Measurements from ENCODE around the gene CPNE6.

DNA sequence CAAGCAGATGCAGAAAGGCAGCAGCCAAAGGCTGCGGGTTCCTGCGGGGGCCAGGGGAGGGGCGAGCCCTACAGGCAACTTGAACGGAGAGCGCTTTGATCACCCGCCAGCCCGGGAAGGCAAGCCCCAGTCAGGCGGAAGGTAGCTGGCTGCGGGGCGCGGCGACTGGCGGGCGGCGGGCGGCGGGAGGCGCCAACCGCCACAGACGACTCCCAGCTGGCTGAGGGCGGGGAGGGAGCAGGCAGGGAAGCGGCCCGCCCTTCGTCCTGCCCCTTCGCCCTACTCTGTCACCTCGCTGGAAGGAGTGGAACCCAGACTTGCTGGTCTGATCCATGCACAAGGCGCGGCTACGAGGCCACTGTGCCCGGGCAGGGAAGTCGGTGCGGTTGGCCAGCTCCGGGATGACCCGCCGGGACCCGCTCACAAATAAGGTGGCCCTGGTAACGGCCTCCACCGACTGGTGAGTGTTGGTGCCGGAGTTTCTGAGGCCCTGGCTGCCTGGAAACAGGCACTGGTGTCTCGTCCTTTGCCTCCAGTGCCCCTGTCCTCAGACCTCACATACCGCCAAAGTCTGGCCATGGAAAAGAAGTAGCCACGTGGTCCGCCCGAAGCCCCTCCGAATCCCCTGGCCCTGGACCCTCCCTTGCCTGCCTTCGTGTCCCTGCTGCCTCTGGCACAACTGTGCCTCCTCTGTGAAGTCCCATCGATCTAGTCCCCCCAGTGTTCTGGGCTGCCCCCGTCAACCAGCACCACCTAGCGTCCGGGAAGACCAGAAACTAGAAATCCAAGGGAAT is 35.0 kb upstream of the CPNE6 start:
- TF ChIP-seq CEBPB (IDR thresholded peaks at IDR 0.05; ENCODE audit: low read depth) = no peak
- TF ChIP-seq SRF (IDR thresholded peaks at IDR 0.05; ENCODE audit: low read depth) = no peak
- TF ChIP-seq, protein P1, sequence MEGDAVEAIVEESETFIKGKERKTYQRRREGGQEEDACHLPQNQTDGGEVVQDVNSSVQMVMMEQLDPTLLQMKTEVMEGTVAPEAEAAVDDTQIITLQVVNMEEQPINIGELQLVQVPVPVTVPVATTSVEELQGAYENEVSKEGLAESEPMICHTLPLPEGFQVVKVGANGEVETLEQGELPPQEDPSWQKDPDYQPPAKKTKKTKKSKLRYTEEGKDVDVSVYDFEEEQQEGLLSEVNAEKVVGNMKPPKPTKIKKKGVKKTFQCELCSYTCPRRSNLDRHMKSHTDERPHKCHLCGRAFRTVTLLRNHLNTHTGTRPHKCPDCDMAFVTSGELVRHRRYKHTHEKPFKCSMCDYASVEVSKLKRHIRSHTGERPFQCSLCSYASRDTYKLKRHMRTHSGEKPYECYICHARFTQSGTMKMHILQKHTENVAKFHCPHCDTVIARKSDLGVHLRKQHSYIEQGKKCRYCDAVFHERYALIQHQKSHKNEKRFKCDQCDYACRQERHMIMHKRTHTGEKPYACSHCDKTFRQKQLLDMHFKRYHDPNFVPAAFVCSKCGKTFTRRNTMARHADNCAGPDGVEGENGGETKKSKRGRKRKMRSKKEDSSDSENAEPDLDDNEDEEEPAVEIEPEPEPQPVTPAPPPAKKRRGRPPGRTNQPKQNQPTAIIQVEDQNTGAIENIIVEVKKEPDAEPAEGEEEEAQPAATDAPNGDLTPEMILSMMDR (IDR thresholded peaks at IDR 0.05 in 2 of 3, conservative IDR thresholded peaks at IDR 0.05 in 1 of 3; ENCODE audit: borderline replicate concordance in 1 of 3, insufficient read depth in 1 of 3, low read depth in 2 of 3, low read length in 2 of 3) = peak; percentile 50 to 88 (median 79); a peak in 5 of 6 replicates
- peak; percentile 88 for TF ChIP-seq POLR2AphosphoS5 (IDR thresholded peaks at IDR 0.05; ENCODE audit: low read depth, low read length)
- TF ChIP-seq, protein P2, sequence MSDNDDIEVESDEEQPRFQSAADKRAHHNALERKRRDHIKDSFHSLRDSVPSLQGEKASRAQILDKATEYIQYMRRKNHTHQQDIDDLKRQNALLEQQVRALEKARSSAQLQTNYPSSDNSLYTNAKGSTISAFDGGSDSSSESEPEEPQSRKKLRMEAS (IDR thresholded peaks at IDR 0.05) = peak; percentile 34; the same call in 1 of the 2 replicates
- no peak for TF ChIP-seq EZH2 (IDR thresholded peaks at IDR 0.05)
- TF ChIP-seq JUND (IDR thresholded peaks at IDR 0.05) = no peak
- peak; percentile 72 for TF ChIP-seq POLR2A (IDR thresholded peaks at IDR 0.05; ENCODE audit: borderline replicate concordance, extremely low read depth, insufficient read depth, insufficient read length)
- no peak for TF ChIP-seq ZNF274 (IDR thresholded peaks at IDR 0.05; ENCODE audit: low read depth, low read length)
- TF ChIP-seq, protein P3, sequence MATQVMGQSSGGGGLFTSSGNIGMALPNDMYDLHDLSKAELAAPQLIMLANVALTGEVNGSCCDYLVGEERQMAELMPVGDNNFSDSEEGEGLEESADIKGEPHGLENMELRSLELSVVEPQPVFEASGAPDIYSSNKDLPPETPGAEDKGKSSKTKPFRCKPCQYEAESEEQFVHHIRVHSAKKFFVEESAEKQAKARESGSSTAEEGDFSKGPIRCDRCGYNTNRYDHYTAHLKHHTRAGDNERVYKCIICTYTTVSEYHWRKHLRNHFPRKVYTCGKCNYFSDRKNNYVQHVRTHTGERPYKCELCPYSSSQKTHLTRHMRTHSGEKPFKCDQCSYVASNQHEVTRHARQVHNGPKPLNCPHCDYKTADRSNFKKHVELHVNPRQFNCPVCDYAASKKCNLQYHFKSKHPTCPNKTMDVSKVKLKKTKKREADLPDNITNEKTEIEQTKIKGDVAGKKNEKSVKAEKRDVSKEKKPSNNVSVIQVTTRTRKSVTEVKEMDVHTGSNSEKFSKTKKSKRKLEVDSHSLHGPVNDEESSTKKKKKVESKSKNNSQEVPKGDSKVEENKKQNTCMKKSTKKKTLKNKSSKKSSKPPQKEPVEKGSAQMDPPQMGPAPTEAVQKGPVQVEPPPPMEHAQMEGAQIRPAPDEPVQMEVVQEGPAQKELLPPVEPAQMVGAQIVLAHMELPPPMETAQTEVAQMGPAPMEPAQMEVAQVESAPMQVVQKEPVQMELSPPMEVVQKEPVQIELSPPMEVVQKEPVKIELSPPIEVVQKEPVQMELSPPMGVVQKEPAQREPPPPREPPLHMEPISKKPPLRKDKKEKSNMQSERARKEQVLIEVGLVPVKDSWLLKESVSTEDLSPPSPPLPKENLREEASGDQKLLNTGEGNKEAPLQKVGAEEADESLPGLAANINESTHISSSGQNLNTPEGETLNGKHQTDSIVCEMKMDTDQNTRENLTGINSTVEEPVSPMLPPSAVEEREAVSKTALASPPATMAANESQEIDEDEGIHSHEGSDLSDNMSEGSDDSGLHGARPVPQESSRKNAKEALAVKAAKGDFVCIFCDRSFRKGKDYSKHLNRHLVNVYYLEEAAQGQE (IDR thresholded peaks at IDR 0.05; ENCODE audit: low read depth) = no peak
- TF ChIP-seq RAD21 (IDR thresholded peaks at IDR 0.05; ENCODE audit: low read depth) = peak; percentile 54
- no peak for TF ChIP-seq EZH2phosphoT487 (IDR thresholded peaks at IDR 0.05; ENCODE audit: borderline replicate concordance)

Measured in HCT116 (cell line).